GM12878 (cell line): ENCODE results near the gene FAM221B. TPM values are rescaled to one million over a fixed set of nuclear protein-coding genes. Genes with fewer than 3 reads are reported as not detected.

Experiments used
- ATAC-seq: fragments of 200-7000 bp; cut with Tn5 transposase; 3 replicates; pipeline ENCODE4 v1.9.1; 2020; ENCODE audit warnings: mild to moderate bottlenecking, moderate library complexity
- BruUV-seq: library from RNA; stranded (reverse); fragments of 400-500 nt; replicated peaks from 2 replicates; lab custom pipeline; 2021; lab: Mats Ljungman, UMichigan
- CTCF ChIA-PET: fragments of 300-600 bp; sonication (Branson Sonifier 250); formaldehyde crosslinking; extraction: SDS; loops from one replicate; lab custom pipeline; 2021; ENCODE audit warnings: inconsistent platforms; lab: Yijun Ruan, JAX
- POLR2A ChIA-PET: fragments of 350-600 bp; formaldehyde crosslinking; extraction: SDS; loops from one replicate; lab custom pipeline; 2021; ENCODE audit warnings: inconsistent platforms; lab: Charles Lee
- RAD21 ChIA-PET: fragments of 300-600 bp; sonication (Branson Sonifier 250); formaldehyde crosslinking; loops from one replicate; lab custom pipeline; 2023; ENCODE audit warnings: antibody characterized with exemption; ENCODE audit not compliant: unreplicated experiment; lab: Charles Lee
- SMC1A ChIA-PET: fragments of 300-600 bp; sonication (Branson Sonifier 250); formaldehyde crosslinking; loops from one replicate; lab custom pipeline; 2023; ENCODE audit not compliant: unreplicated experiment, uncharacterized antibody; lab: Charles Lee
- DNase-seq: peaks from one replicate; pipeline ENCODE4 v3.0.0-alpha.2; 2011; ENCODE audit warnings: low read depth, low spot score
- FAIRE-seq: peaks from 3 replicates; lab custom pipeline; 2011; peaks lifted over from hg19 to GRCh38; lab: Jason Lieb, UNC
- H2AFZ ChIP-seq: 2 replicates; pipeline ENCODE4 v1.6.0; 2011; ENCODE audit warnings: low read depth, low read length, control low read depth; ENCODE audit not compliant: control insufficient read depth
- H3K27ac ChIP-seq: 2 replicates; pipeline ENCODE4 v1.5.1; 2011; ENCODE audit warnings: control low read depth; ENCODE audit not compliant: control insufficient read depth, insufficient read depth
- H3K27me3 ChIP-seq, 2 experiments: replicated peaks in 1 of 2; 2 replicates each; pipeline versions ENCODE4 v1.6.0 to v1.6.1; 2011; ENCODE audit warnings: low read length in 1 of 2; ENCODE audit not compliant: control insufficient read depth in 2 of 2, insufficient read depth in 2 of 2
- H3K36me3 ChIP-seq, 2 experiments: 2 replicates each; pipeline ENCODE4 v1.5.1; 2011; ENCODE audit warnings: low read length in 1 of 2; ENCODE audit not compliant: control insufficient read depth in 2 of 2, insufficient read depth in 2 of 2
- H3K4me1 ChIP-seq: 2 replicates; pipeline ENCODE4 v1.6.1; 2011; ENCODE audit warnings: mild to moderate bottlenecking, low read length, moderate library complexity, mixed read lengths; ENCODE audit not compliant: control insufficient read depth, insufficient read depth
- H3K4me2 ChIP-seq: 2 replicates; pipeline ENCODE4 v1.6.0; 2011; ENCODE audit warnings: control low read depth; ENCODE audit not compliant: control insufficient read depth, insufficient read depth
- H3K4me3 ChIP-seq: fragments of 200-600 bp; sonication (generic); 2 replicates; pipeline ENCODE4 v1.5.1; 2016
- H3K79me2 ChIP-seq: 2 replicates; pipeline ENCODE4 v1.6.0; 2011; ENCODE audit warnings: low read length; ENCODE audit not compliant: control insufficient read depth, insufficient read depth
- H3K9ac ChIP-seq: 2 replicates; pipeline ENCODE4 v1.8.0; 2011; ENCODE audit warnings: low read length, control low read depth, mixed read lengths; ENCODE audit not compliant: control insufficient read depth, insufficient read depth
- H3K9me3 ChIP-seq: replicated peaks from 3 replicates; pipeline ENCODE4 v1.5.1; 2011; ENCODE audit warnings: mild to moderate bottlenecking, low read length; ENCODE audit not compliant: control insufficient read depth, insufficient read depth
- H4K20me1 ChIP-seq: 2 replicates; pipeline ENCODE4 v1.6.0; 2011; ENCODE audit not compliant: control insufficient read depth, insufficient read depth
- ASH2L ChIP-seq: fragments of 300-600, 200-600 bp; sonication (generic); IDR thresholded peaks from 2 replicates; pipeline ENCODE4 v1.6.1; 2017; ENCODE audit warnings: low read depth, mild to moderate bottlenecking, borderline replicate concordance
- BRCA1 ChIP-seq: IDR thresholded peaks from 2 replicates; pipeline ENCODE4 v1.6.1; 2011; ENCODE audit warnings: low read depth, low read length, improper control_type of control experiment
- CEBPB ChIP-seq, 2 experiments: fragments of 150-350 bp in 1 of 2; IDR thresholded peaks; 2 replicates each; pipeline ENCODE4 v1.6.1; 2012 to 2014; ENCODE audit warnings: low read depth in 2 of 2, low read length in 2 of 2, borderline replicate concordance in 1 of 2, inconsistent platforms in 1 of 2
- CREB1 ChIP-seq: IDR thresholded peaks from 2 replicates; pipeline ENCODE4 v1.6.1; 2012; ENCODE audit warnings: low read depth, mild to moderate bottlenecking, inconsistent platforms
- E2F4 ChIP-seq: IDR thresholded peaks from 2 replicates; pipeline ENCODE4 v1.6.1; 2012; ENCODE audit warnings: low read depth, low read length, improper control_type of control experiment
- IKZF1 ChIP-seq: fragments of 450-650 bp; conservative IDR thresholded peaks from 2 replicates; pipeline ENCODE4 v1.6.1; 2017; ENCODE audit warnings: antibody characterized with exemption, mild to moderate bottlenecking
- KLF5 ChIP-seq: fragments of 450-650 bp; IDR thresholded peaks from 2 replicates; pipeline ENCODE4 v1.6.1; 2014; ENCODE audit warnings: mild to moderate bottlenecking; ENCODE audit not compliant: partially characterized antibody
- MAX ChIP-seq: IDR thresholded peaks from 2 replicates; pipeline ENCODE4 v1.6.1; 2012; ENCODE audit warnings: low read depth, low read length, improper control_type of control experiment
- MTA3 ChIP-seq: IDR thresholded peaks from 2 replicates; pipeline ENCODE4 v1.6.1; 2012; ENCODE audit warnings: low read length, inconsistent platforms, borderline replicate concordance
- MYB ChIP-seq: fragments of 150-350 bp; IDR thresholded peaks from 2 replicates; pipeline ENCODE4 v1.6.1; 2014; ENCODE audit warnings: mild to moderate bottlenecking, low read depth, low read length, borderline replicate concordance
- REST ChIP-seq: IDR thresholded peaks from 2 replicates; pipeline ENCODE4 v1.6.1; 2012; ENCODE audit warnings: mild to moderate bottlenecking, low read depth, low read length
- SMAD1 ChIP-seq: fragments of 450-650 bp; IDR thresholded peaks from 2 replicates; pipeline ENCODE4 v1.6.1; 2018; ENCODE audit warnings: mild to moderate bottlenecking, low read depth; ENCODE audit not compliant: partially characterized antibody
- SREBF1 ChIP-seq: IDR thresholded peaks from 2 replicates; pipeline ENCODE4 v1.6.1; 2012; ENCODE audit warnings: mild to moderate bottlenecking, low read length
- STAT3 ChIP-seq: IDR thresholded peaks from 2 replicates; pipeline ENCODE4 v1.6.1; 2011; ENCODE audit warnings: low read depth, low read length, improper control_type of control experiment
- ZBTB33 ChIP-seq: fragments of 450-650 bp; IDR thresholded peaks from 2 replicates; pipeline ENCODE4 v1.6.1; 2017; ENCODE audit warnings: mild to moderate bottlenecking
- WGBS: methylation state at CpG from one replicate; pipeline ENCODE4 v1.1.6; 2016; ENCODE audit warnings: low lambda C conversion rate; ENCODE audit not compliant: insufficient replicate concordance, insufficient coverage; ENCODE audit errors: missing lambda C conversion rate; 5-methylcytosine and 5-hydroxymethylcytosine counted together
- in situ Hi-C: fragments of 300-500 bp; cut with MboI; formaldehyde crosslinking; loops from 9 replicates; pipeline ENCODE4 v1.14.3; 2018; ENCODE audit warnings: mixed read lengths
- intact Hi-C: fragments of 100-400 bp; cut with micrococcal nuclease; formaldehyde crosslinking; loops from one replicate; pipeline ENCODE4 v1.14.2; 2022; ENCODE audit not compliant: unreplicated experiment
- polyA plus RNA-seq, 11 experiments: library from polyadenylated mRNA; depleted of rRNA in 4 of 11; unstranded in 6 of 11; stranded (reverse) in 5 of 11; fragments of >200 nt; fragmentation: Nextera tagmentation in 4 of 11; fragmentation: Illumina TruSeq in 1 of 11; extraction: Ambion mirVana in 4 of 11; extraction: Trizol in 1 of 11; gene quantifications; 1 replicate in 1 of 11; 2 replicates in 10 of 11; pipeline versions ENCODE4 v1.2.1 to v1.2.3, GENCODE V29; 2011 to 2016; ENCODE audit warnings: inconsistent platforms in 2 of 11, missing spikeins in 2 of 11, low read depth in 1 of 11
- total RNA-seq, 4 experiments: library from RNA; depleted of rRNA in 3 of 4; stranded (reverse); fragments of >200 nt in 3 of 4; fragmentation: Illumina TruSeq in 1 of 4; extraction: Trizol in 1 of 4; gene quantifications; 2 replicates each; pipeline versions ENCODE4 v1.2.1 to v1.2.3, GENCODE V29; 2013 to 2021

FAM221B gene
- total and polyA plus RNA-seq, 10 of the 15 experiments (the other 5 are each of a cell fraction or from before 2014, with no cell fraction given): 0.02 to 0.12 (median 0.04) TPM; not detected in 5

GRCh38 chr9:35862328-35862727, 33.8 kb upstream of the FAM221B start:
- ATAC-seq (no peak), FAIRE-seq (no peak), DNase-seq (no peak)
- 78% methylated on average over 4 of the region's 4 CpGs for WGBS
- in situ Hi-C loops: no loop called here
- POLR2A ChIA-PET: no interaction called here
- SMC1A ChIA-PET: interaction anchor here (1.5 kb wide), 1 partner anchor 11 kb away, joined by 5 read pairs; no protein-coding TSS in a partner anchor
- H3K4me1 ChIP-seq: no peaks in the 10 kb centered on the region
- H4K20me1 ChIP-seq: no peaks in the 10 kb centered on the region
- no peaks in the 10 kb centered on the region for H3K27me3 ChIP-seq
- no TSS peak for BruUV-seq
- H3K9me3 ChIP-seq: no peaks in the 10 kb centered on the region
- intact Hi-C loops: no loop called here
- no peak overlapping the region for H3K9ac ChIP-seq
- no peak overlapping the region for H3K27ac ChIP-seq
- TF ChIP-seq BRCA1: no peak
- TF ChIP-seq E2F4: no peak
- no peak for TF ChIP-seq ASH2L
- TF ChIP-seq MYB: no peak
- no peak for TF ChIP-seq CREB1
- no peak for TF ChIP-seq ZBTB33
- TF ChIP-seq STAT3: no peak
- no peak for TF ChIP-seq MTA3
- no peak for TF ChIP-seq CEBPB (IDR thresholded peaks at IDR 0.05; ENCODE audit: borderline replicate concordance in 1 of 2, low read depth in 2 of 2, low read length in 2 of 2)
- no peak for TF ChIP-seq SMAD1
- TF ChIP-seq SREBF1: no peak
- no peak for TF ChIP-seq MAX
- no peak for TF ChIP-seq IKZF1
- no peak for TF ChIP-seq REST
- no peak for TF ChIP-seq KLF5
- no peaks in the 10 kb centered on the region for H3K36me3 ChIP-seq
- H3K4me2 ChIP-seq: no peak overlapping the region
- no peak overlapping the region for H2AFZ ChIP-seq
- RAD21 ChIA-PET: interaction anchor here (1.2 kb wide), 1 partner anchor 33 kb away, joined by 3 read pairs; the partner anchor contains the start of gene TMEM8B
- H3K79me2 ChIP-seq: no peaks in the 10 kb centered on the region
- CTCF ChIA-PET: interaction anchor here (0.9 to 12.7 kb wide), 4 partner anchors 14 to 50 kb away, joined by 3 to 92 read pairs (median 3); partner anchors contain the start of genes FAM221B, SPAG8 and TMEM8B
- no peak overlapping the region for H3K4me3 ChIP-seq
